ENCODE measurements around the gene ZDHHC1. TPM values are rescaled to one million over a fixed set of nuclear protein-coding genes. Genes with fewer than 3 reads are reported as not detected.

ZDHHC1 gene
- total RNA-seq, 4 donors from 2014 or later, result 7.1 to 36.3 (median 20.5) TPM

DNA sequence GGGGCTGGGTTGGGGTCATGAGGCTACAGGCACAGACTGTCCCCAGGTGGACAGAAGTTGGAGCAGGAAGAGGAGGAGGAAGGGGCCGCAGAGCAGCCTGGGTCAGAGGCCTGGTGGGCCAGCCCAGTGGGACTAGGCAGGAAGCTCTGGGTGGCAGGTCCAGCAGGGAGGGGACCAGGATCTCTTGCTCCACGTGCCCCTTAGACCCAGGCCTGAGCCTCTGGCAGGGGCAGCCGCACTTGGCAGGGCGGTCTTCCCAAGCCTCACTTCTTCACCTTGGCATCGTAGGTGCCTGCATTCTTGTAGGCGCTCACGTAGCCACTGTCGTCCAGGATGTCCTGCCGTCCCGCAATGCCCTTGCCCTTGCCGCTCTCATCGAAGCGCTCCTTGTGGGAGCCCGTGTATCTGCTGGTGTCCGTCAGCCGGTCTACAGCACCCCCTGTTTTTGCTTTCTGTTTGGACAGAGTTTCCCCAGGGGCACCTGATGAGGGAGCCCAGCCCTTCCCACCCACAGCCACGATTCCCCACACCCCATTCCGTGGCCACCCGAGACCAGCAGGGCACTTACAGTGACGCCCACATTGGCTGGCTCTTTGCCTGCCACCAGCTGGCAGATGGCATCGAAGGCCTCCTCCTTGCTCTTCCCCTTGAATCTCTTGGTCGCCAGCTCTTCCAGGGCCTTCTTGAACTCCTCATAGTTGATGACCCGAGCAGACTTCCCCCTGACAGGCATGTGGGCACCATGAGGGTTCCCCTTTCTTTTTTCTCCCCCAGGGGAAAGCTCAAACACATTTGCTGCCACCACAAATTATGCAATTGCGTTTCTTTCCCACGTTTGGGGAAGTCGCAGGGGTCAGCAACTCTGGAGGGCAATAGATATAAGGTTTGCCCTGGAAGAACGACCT lies 26.1 kb downstream of the ZDHHC1 start:
- Histone ChIP-seq H3K4me1 (peaks cover 13 to 40% (median 27%) of the 10 kb centered on the region in 4 donors), H3K4me3 (no peak overlapping the region), H3K36me3 (no peaks in the 10 kb centered on the region), H3K27ac (no peak overlapping the region), H3K9me3 (no peaks in the 10 kb centered on the region), H3K27me3 (no peaks in the 10 kb centered on the region)
- in situ Hi-C loops (cut with MboI; ENCODE audit: low pct_ligation_motif_present in 1 of 4, low pct_unique_long_range_greater_than_20kb in 1 of 4, low sequenced_read_pairs in 3 of 4) (loop anchor here in 2 of 4 donors (25.0 kb wide), 2 partner anchors 103 to 428 kb away; partner anchors contain the start of genes CES3 (in 1 of the 2) and PLEKHG4 (in 1 of the 2)), intact Hi-C loops (cut with DNase I; ENCODE audit: low total_unique reads) (no loop called here)
- no peak for TF ChIP-seq POLR2AphosphoS5 (IDR thresholded peaks at IDR 0.05)
- WGBS, 2 donors (ENCODE audit: low coverage in 1 of 2), result 85% methylated on average over 27 of the region's 27 CpGs; no CpG with 5 or more reads in 1 of the 2 donors
- DNase-seq, result no peak

DNA sequence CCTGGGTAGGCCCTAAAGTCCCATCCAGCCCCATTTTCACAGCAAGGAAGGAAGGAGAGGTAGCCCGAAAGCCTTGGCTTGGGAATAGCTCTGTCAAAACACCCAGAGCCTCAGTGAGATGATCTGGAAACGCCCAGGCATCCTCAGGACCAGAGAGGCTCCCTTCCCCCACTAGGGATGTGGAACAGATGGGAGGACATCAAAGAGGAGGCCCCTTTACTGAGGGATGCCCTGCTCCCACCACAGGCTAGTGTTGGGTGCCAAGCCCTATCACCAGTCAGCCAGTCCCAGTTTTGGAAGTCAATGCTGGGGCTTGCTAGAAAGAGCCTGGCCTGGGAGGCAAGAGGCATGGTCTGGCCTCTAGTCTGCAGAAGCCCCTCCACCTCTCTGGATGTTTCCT lies 27.7 kb downstream of the ZDHHC1 start:
- WGBS, 2 donors (ENCODE audit: low coverage in 1 of 2), result 80 to 86% methylated on average over 1 to 2 of the region's 2 CpGs
- DNase-seq, result no peak
- intact Hi-C loops (cut with DNase I; ENCODE audit: low total_unique reads), result no loop called here

GRCh38 chr16:67388191-67388590 lies 28.1 kb downstream of the ZDHHC1 start:
- Histone ChIP-seq H3K4me1 (peaks cover 3 to 24% (median 19%) of the 10 kb centered on the region in 4 donors), H3K4me3 (no peak overlapping the region), H3K27me3 (no peaks in the 10 kb centered on the region), H3K27ac (no peak overlapping the region), H3K9me3 (no peaks in the 10 kb centered on the region), H3K36me3 (no peaks in the 10 kb centered on the region)
- intact Hi-C loops (cut with DNase I; ENCODE audit: low total_unique reads), result no loop called here
- in situ Hi-C loops (cut with MboI; ENCODE audit: low pct_ligation_motif_present in 1 of 4, low pct_unique_long_range_greater_than_20kb in 1 of 4, low sequenced_read_pairs in 3 of 4), result loop anchor here in 2 of 4 donors (25.0 kb wide), 2 partner anchors 101 to 426 kb away; partner anchors contain the start of genes CES3 (in 1 of the 2) and PLEKHG4 (in 1 of the 2)
- WGBS, 2 donors (ENCODE audit: low coverage in 1 of 2), result 91% methylated on average over 3 to 8 of the region's 8 CpGs
- TF ChIP-seq EP300 (IDR thresholded peaks at IDR 0.05; ENCODE audit: low read depth) (no peak), CTCF (IDR thresholded peaks at IDR 0.05) (no peak), POLR2A (IDR thresholded peaks at IDR 0.05) (no peak), POLR2AphosphoS5 (IDR thresholded peaks at IDR 0.05) (no peak)
- no peak for DNase-seq

More for the DNA sequence above, 27.7 kb downstream of the ZDHHC1 start:
- Histone ChIP-seq H3K4me3 (no peak overlapping the region), H3K27ac (no peak overlapping the region), H3K36me3 (no peaks in the 10 kb centered on the region), H3K9me3 (no peaks in the 10 kb centered on the region), H3K27me3 (no peaks in the 10 kb centered on the region), H3K4me1 (peaks cover 6 to 27% (median 21%) of the 10 kb centered on the region in 4 donors)
- TF ChIP-seq POLR2AphosphoS5 (IDR thresholded peaks at IDR 0.05) (no peak), CTCF (IDR thresholded peaks at IDR 0.05) (no peak), POLR2A (IDR thresholded peaks at IDR 0.05) (no peak), EP300 (IDR thresholded peaks at IDR 0.05; ENCODE audit: low read depth) (no peak)
- in situ Hi-C loops (cut with MboI; ENCODE audit: low pct_ligation_motif_present in 1 of 4, low pct_unique_long_range_greater_than_20kb in 1 of 4, low sequenced_read_pairs in 3 of 4), result loop anchor here in 2 of 4 donors (25.0 kb wide), 2 partner anchors 101 to 426 kb away; partner anchors contain the start of genes CES3 (in 1 of the 2) and PLEKHG4 (in 1 of the 2)

- intact Hi-C loops (cut with DNase I; ENCODE audit: low total_unique reads), result no loop called here
- in situ Hi-C loops (cut with MboI; ENCODE audit: low pct_ligation_motif_present in 1 of 4, low pct_unique_long_range_greater_than_20kb in 1 of 4, low sequenced_read_pairs in 3 of 4), result loop anchor here in 2 of 4 donors (25.0 kb wide), 2 partner anchors 100 to 425 kb away; partner anchors contain the start of genes CES3 (in 1 of the 2) and PLEKHG4 (in 1 of the 2)
Measured at GRCh38 chr16:67387479-67388079, 28.7 kb downstream of the ZDHHC1 start.

More at GRCh38 chr16:67387479-67388079, 28.7 kb downstream of the ZDHHC1 start:
- no peak for DNase-seq
- no peaks in the 10 kb centered on the region for H3K27me3 ChIP-seq
- no peak for TF ChIP-seq POLR2AphosphoS5 (IDR thresholded peaks at IDR 0.05)
- H3K27ac ChIP-seq, result no peak overlapping the region
- no peak overlapping the region for H3K4me3 ChIP-seq
- 90 to 91% methylated on average over 2 to 8 of the region's 8 CpGs for WGBS, 2 donors (ENCODE audit: low coverage in 1 of 2)
- no peaks in the 10 kb centered on the region for H3K9me3 ChIP-seq
- H3K4me1 ChIP-seq, result peaks cover 0 to 18% (median 13%) of the 10 kb centered on the region in 4 donors
- no peaks in the 10 kb centered on the region for H3K36me3 ChIP-seq
